Neural cell (in vitro differentiated cells): Measurements from ENCODE around the gene CD80. TPM values are rescaled to one million over a fixed set of nuclear protein-coding genes. Genes with fewer than 3 reads are reported as not detected.

Experiments used
- H2AFZ ChIP-seq: fragments of 200-600, 300-800 bp; sonication (generic), shearing (Covaris generic); 2 replicates; pipeline ENCODE4 v1.6.0; 2014; ENCODE audit warnings: low read depth, mild to moderate bottlenecking, antibody characterized with exemption, low read length, moderate library complexity
- H3F3A ChIP-seq: fragments of 200-600 bp; shearing (Covaris generic); 2 replicates; pipeline ENCODE4 v1.6.1; 2016; ENCODE audit warnings: mild to moderate bottlenecking, moderate library complexity, mixed read lengths, antibody characterized with exemption, low read length; ENCODE audit not compliant: insufficient read depth, poor library complexity, severe bottlenecking
- H3K27ac ChIP-seq: fragments of 200-600, 300-800 bp; sonication (generic), shearing (Covaris generic); 2 replicates; pipeline ENCODE4 v1.5.1; 2014; ENCODE audit warnings: mild to moderate bottlenecking, low read length, moderate library complexity
- H3K27me3 ChIP-seq: fragments of 300-800, 200-600 bp; sonication (generic), shearing (Covaris generic); 2 replicates; pipeline ENCODE4 v1.6.0; 2014; ENCODE audit warnings: mild to moderate bottlenecking, low read depth, low read length, moderate library complexity; ENCODE audit not compliant: insufficient read depth
- H3K36me3 ChIP-seq: fragments of 300-800, 200-600 bp; sonication (generic), shearing (Covaris generic); 2 replicates; pipeline ENCODE4 v1.5.1; 2014; ENCODE audit warnings: mild to moderate bottlenecking, antibody characterized with exemption, low read length, moderate library complexity; ENCODE audit not compliant: insufficient read depth
- H3K4me2 ChIP-seq: fragments of 300-800, 200-600 bp; sonication (generic), shearing (Covaris generic); 2 replicates; pipeline ENCODE4 v1.6.0; 2014; ENCODE audit warnings: mild to moderate bottlenecking, low read length
- H3K4me3 ChIP-seq: fragments of 300-800, 200-600 bp; sonication (generic), shearing (Covaris generic); 2 replicates; pipeline ENCODE4 v1.5.1; 2014; ENCODE audit warnings: mild to moderate bottlenecking, low read length, moderate library complexity
- H3K79me2 ChIP-seq: fragments of 200-600 bp; shearing (Covaris generic); replicated peaks from 2 replicates; pipeline ENCODE4 v1.6.0; 2014; ENCODE audit warnings: mild to moderate bottlenecking, low read length, moderate library complexity; ENCODE audit not compliant: insufficient read depth
- H3K9ac ChIP-seq: fragments of 300-800, 200-600 bp; sonication (generic), shearing (Covaris generic); 2 replicates; pipeline ENCODE4 v1.6.1; 2016; ENCODE audit warnings: mild to moderate bottlenecking, low read length, mixed read lengths
- H3K9me2 ChIP-seq: fragments of 200-600 bp; shearing (Covaris generic); 2 replicates; pipeline ENCODE4 v1.6.1; 2016; ENCODE audit warnings: mild to moderate bottlenecking, low read length, mixed read lengths; ENCODE audit not compliant: insufficient read depth
- H3K9me3 ChIP-seq: fragments of 200-600, 300-800 bp; sonication (generic), shearing (Covaris generic); 2 replicates; pipeline ENCODE4 v1.6.1; 2016; ENCODE audit warnings: mild to moderate bottlenecking, mixed run types, low read length, moderate library complexity, mixed read lengths
- H4K20me1 ChIP-seq: fragments of 200-600 bp; shearing (Covaris generic); 2 replicates; pipeline ENCODE4 v1.6.1; 2016; ENCODE audit warnings: mild to moderate bottlenecking, mixed run types; ENCODE audit not compliant: insufficient read depth
- CTCF ChIP-seq: fragments of 450-650 bp; IDR thresholded peaks from 2 replicates; pipeline ENCODE4 v1.5.1; 2014; ENCODE audit warnings: antibody characterized with exemption, mild to moderate bottlenecking, moderate library complexity; ENCODE audit not compliant: poor library complexity, severe bottlenecking
- EP300 ChIP-seq: fragments of 450-650 bp; conservative IDR thresholded peaks from 2 replicates; pipeline ENCODE4 v1.6.1; 2014; ENCODE audit warnings: antibody characterized with exemption, mild to moderate bottlenecking, moderate library complexity; ENCODE audit not compliant: poor library complexity, severe bottlenecking
- EZH2 ChIP-seq: fragments of 200-600, 300-800 bp; shearing (Covaris generic), sonication (generic); IDR thresholded peaks from 2 replicates; pipeline ENCODE4 v1.6.1; 2014; ENCODE audit warnings: antibody characterized with exemption, low read length, borderline replicate concordance, mild to moderate bottlenecking; ENCODE audit not compliant: insufficient read depth, poor library complexity, severe bottlenecking
- MXI1 ChIP-seq: fragments of 450-650 bp; conservative IDR thresholded peaks from 2 replicates; pipeline ENCODE4 v1.6.1; 2014; ENCODE audit warnings: antibody characterized with exemption, mild to moderate bottlenecking; ENCODE audit not compliant: poor library complexity, severe bottlenecking
- POLR2AphosphoS5 ChIP-seq: IDR thresholded peaks from 2 replicates; pipeline ENCODE4 v1.6.1; 2012
- RAD21 ChIP-seq: fragments of 450-650 bp; conservative IDR thresholded peaks from 2 replicates; pipeline ENCODE4 v1.6.1; 2014; ENCODE audit warnings: antibody characterized with exemption, mild to moderate bottlenecking, moderate library complexity
- REST ChIP-seq: IDR thresholded peaks from 2 replicates; pipeline ENCODE4 v1.6.1; 2012; ENCODE audit warnings: borderline replicate concordance
- SMC3 ChIP-seq: fragments of 450-650 bp; conservative IDR thresholded peaks from 2 replicates; pipeline ENCODE4 v1.6.1; 2014; ENCODE audit warnings: antibody characterized with exemption, mild to moderate bottlenecking, moderate library complexity; ENCODE audit not compliant: poor library complexity
- TAF1 ChIP-seq: IDR thresholded peaks from 2 replicates; pipeline ENCODE4 v1.6.1; 2012; ENCODE audit warnings: low read depth
- polyA plus RNA-seq: library from polyadenylated mRNA; depleted of rRNA; stranded (reverse); fragments of >200 nt; gene quantifications from 2 replicates; pipeline ENCODE4 v1.2.3, GENCODE V29; 2014

CD80 gene
- polyA plus RNA-seq, 1 donor from 2014 or later: not detected

- Histone ChIP-seq H3K4me2 (no peak overlapping the region), H3K27ac (no peak overlapping the region), H3K36me3 (no peaks in the 10 kb centered on the region), H3K9ac (no peak overlapping the region), H2AFZ (no peak overlapping the region), H3K27me3 (no peaks in the 10 kb centered on the region), H3K4me3 (no peak overlapping the region), H3K79me2 (no peaks in the 10 kb centered on the region), H3K9me3 (no peaks in the 10 kb centered on the region), H4K20me1 (no peaks in the 10 kb centered on the region), H3F3A (no peaks in the 10 kb centered on the region), H3K9me2 (no peaks in the 10 kb centered on the region)
- TF ChIP-seq EZH2: no peak
- no peak for TF ChIP-seq CTCF
- no peak for TF ChIP-seq TAF1
- no peak for TF ChIP-seq POLR2AphosphoS5
- no peak for TF ChIP-seq RAD21
- no peak for TF ChIP-seq MXI1
Observed at GRCh38 chr3:119529883-119530282, 29.5 kb downstream of the CD80 start.

- Histone ChIP-seq H3K9me2 (no peaks in the 10 kb centered on the region), H3K27ac (no peak overlapping the region), H4K20me1 (no peaks in the 10 kb centered on the region), H2AFZ (no peak overlapping the region), H3K27me3 (no peaks in the 10 kb centered on the region), H3K4me3 (no peak overlapping the region), H3K4me2 (no peak overlapping the region), H3K36me3 (no peaks in the 10 kb centered on the region), H3K9me3 (no peaks in the 10 kb centered on the region), H3K79me2 (no peaks in the 10 kb centered on the region), H3K9ac (no peak overlapping the region), H3F3A (no peaks in the 10 kb centered on the region)
- TF ChIP-seq EP300: no peak
- no peak for TF ChIP-seq REST
- TF ChIP-seq TAF1: no peak
- TF ChIP-seq CTCF: no peak
- TF ChIP-seq POLR2AphosphoS5: no peak
- TF ChIP-seq MXI1: no peak
- TF ChIP-seq EZH2: no peak
- no peak for TF ChIP-seq RAD21
- TF ChIP-seq SMC3: no peak
Observed at GRCh38 chr3:119527714-119528113, 31.7 kb downstream of the CD80 start.
